ENCODE measurements around the gene KRIT1. TPM values are rescaled to one million over a fixed set of nuclear protein-coding genes. Genes with fewer than 3 reads are reported as not detected.

Gene KRIT1
- total RNA-seq, 4 donors from 2014 or later: 57.9 to 80.5 (median 62.0) TPM

GRCh38 chr7:92282221-92282814, 36.6 kb upstream of the KRIT1 start:
- DNase-seq (ENCODE audit: low spot score) (no peak), ATAC-seq (ENCODE audit: low FRiP score) (no peak)
- no peak for TF ChIP-seq CTCF (IDR thresholded peaks at IDR 0.05)

- DNase-seq (ENCODE audit: low spot score) (no peak), ATAC-seq (ENCODE audit: low FRiP score) (no peak)
- TF ChIP-seq CTCF (IDR thresholded peaks at IDR 0.05): no peak
Observed at GRCh38 chr7:92281031-92281430, 35.3 kb upstream of the KRIT1 start.

GRCh38 chr7:92279396-92280031, 33.8 kb upstream of the KRIT1 start:
- no peak for TF ChIP-seq CTCF (IDR thresholded peaks at IDR 0.05)
- ATAC-seq (ENCODE audit: low FRiP score) (no peak), DNase-seq (ENCODE audit: low spot score) (no peak)

- DNase-seq (ENCODE audit: low spot score) (no peak), ATAC-seq (ENCODE audit: low FRiP score) (no peak)
- TF ChIP-seq CTCF (IDR thresholded peaks at IDR 0.05): no peak
Observed at GRCh38 chr7:92276460-92276864, 30.7 kb upstream of the KRIT1 start.

GRCh38 chr7:92275327-92275726, 29.6 kb upstream of the KRIT1 start:
- DNase-seq (ENCODE audit: low spot score) (no peak), ATAC-seq (ENCODE audit: low FRiP score) (no peak)
- no peak for TF ChIP-seq CTCF (IDR thresholded peaks at IDR 0.05)

- ATAC-seq (ENCODE audit: low FRiP score) (no peak), DNase-seq (ENCODE audit: low spot score) (no peak)
- no peak for TF ChIP-seq CTCF (IDR thresholded peaks at IDR 0.05)
Observed at GRCh38 chr7:92268921-92269320, 23.2 kb upstream of the KRIT1 start.

Measured in omental fat pad (tissue), 4 donors.